Hepatocyte (in vitro differentiated cells): Measurements from ENCODE around the gene LIMK2.

Experiments used
- CTCF ChIP-seq: fragments of 200-600 bp; sonication (generic); IDR thresholded peaks from 2 replicates; pipeline ENCODE4 v1.5.1; 2016; ENCODE audit warnings: antibody characterized with exemption, mild to moderate bottlenecking; ENCODE audit not compliant: poor library complexity
- EZH2 ChIP-seq: fragments of 200-600 bp; sonication (generic); IDR thresholded peaks from 2 replicates; pipeline ENCODE4 v1.6.1; 2016; ENCODE audit warnings: antibody characterized with exemption, mild to moderate bottlenecking, borderline replicate concordance
- EZH2phosphoT487 ChIP-seq: fragments of 200-600 bp; sonication (generic); IDR thresholded peaks from one replicate; pipeline ENCODE4 v1.6.1; 2018; ENCODE audit warnings: antibody characterized with exemption, mild to moderate bottlenecking, low read depth, moderate library complexity; ENCODE audit not compliant: unreplicated experiment, severe bottlenecking

DNA sequence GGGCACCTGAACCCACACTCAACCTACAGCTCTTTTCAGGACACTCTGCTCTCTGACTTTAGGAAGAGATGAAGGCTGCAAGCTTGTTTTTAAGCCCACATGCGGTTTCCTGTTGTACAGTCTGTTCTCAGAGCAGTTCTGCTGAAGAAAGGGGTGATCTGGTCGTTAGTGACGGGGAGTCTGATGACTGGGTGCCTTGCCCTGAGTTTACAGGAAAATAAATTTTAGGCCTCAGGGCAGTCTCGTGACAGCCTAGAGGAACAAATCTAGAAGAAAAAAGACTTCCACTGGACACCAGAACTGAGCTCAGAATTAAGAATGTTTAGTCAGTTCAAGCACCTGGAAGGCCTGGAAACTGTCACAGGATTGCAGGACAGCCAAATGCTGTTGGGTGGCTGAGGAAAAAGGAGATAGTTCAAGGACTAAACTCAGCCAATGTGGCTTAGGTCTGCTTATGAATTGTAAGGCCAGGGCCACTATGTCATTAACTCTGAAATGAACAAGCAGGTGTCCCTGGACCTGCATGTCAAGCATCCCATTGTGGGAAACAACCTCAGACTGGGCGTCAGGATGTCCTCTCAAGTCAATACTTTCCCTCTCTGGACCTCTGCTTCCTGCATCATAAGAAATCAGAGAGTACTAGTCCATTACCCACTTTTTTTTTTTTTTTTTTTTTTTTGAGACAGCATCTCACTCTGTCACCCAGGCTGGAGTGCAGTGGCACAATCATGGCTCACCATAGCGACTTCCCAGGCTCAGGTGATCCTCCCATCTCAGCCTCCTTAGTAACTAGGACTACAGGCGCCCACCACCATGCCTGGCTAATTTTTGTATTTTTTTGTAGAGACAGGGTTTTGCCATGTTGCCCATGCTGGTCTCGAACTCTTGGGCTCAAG is 74.5 kb downstream of the LIMK2 start:
- no peak for TF ChIP-seq EZH2
- TF ChIP-seq CTCF: no peak
- no peak for TF ChIP-seq EZH2phosphoT487
